ENCODE results near the gene ABHD16A. TPM values are rescaled to one million over a fixed set of nuclear protein-coding genes. Genes with fewer than 3 reads are reported as not detected.

Gene ABHD16A
- total and polyA plus RNA-seq, 2 of the 13 experiments (the other 11 are each of a cell fraction or from before 2014, with no cell fraction given): 43.5 to 45.4 TPM

- TF ChIP-seq ZNF775 (CRISPR knock-in tag; IDR thresholded peaks at IDR 0.05; ENCODE audit: borderline replicate concordance): no peak
- no peak for TF ChIP-seq ZNF83 (CRISPR knock-in tag; IDR thresholded peaks at IDR 0.05; ENCODE audit: borderline replicate concordance)
- no peak for TF ChIP-seq NRL (CRISPR knock-in tag; IDR thresholded peaks at IDR 0.05; ENCODE audit: borderline replicate concordance)
- TF ChIP-seq MIER2 (CRISPR knock-in tag; IDR thresholded peaks at IDR 0.05): no peak
- TF ChIP-seq MZF1 (CRISPR knock-in tag; IDR thresholded peaks at IDR 0.05; ENCODE audit: borderline replicate concordance): no peak
- TF ChIP-seq RCOR2 (CRISPR knock-in tag; IDR thresholded peaks at IDR 0.05): no peak
- TF ChIP-seq ZNF232 (CRISPR knock-in tag; IDR thresholded peaks at IDR 0.05; ENCODE audit: borderline replicate concordance): no peak
- TF ChIP-seq ZSCAN25 (CRISPR knock-in tag; IDR thresholded peaks at IDR 0.05): no peak
- TF ChIP-seq ZNF367 (CRISPR knock-in tag; IDR thresholded peaks at IDR 0.05; ENCODE audit: borderline replicate concordance): no peak
- TF ChIP-seq, protein P1, sequence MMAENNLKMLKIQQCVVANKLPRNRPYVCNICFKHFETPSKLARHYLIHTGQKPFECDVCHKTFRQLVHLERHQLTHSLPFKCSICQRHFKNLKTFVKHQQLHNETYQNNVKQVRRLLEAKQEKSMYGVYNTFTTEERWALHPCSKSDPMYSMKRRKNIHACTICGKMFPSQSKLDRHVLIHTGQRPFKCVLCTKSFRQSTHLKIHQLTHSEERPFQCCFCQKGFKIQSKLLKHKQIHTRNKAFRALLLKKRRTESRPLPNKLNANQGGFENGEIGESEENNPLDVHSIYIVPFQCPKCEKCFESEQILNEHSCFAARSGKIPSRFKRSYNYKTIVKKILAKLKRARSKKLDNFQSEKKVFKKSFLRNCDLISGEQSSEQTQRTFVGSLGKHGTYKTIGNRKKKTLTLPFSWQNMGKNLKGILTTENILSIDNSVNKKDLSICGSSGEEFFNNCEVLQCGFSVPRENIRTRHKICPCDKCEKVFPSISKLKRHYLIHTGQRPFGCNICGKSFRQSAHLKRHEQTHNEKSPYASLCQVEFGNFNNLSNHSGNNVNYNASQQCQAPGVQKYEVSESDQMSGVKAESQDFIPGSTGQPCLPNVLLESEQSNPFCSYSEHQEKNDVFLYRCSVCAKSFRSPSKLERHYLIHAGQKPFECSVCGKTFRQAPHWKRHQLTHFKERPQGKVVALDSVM (CRISPR knock-in tag; IDR thresholded peaks at IDR 0.05): no peak
- TF ChIP-seq NFAT5 (CRISPR knock-in tag; IDR thresholded peaks at IDR 0.05): 0 out of 2 replicates have a peak, but pooled peaks have one; percentile 27
- TF ChIP-seq RBFOX2 (IDR thresholded peaks at IDR 0.05; ENCODE audit: low read depth, low read length): peak; percentile 46; the same call in 1 of the 2 replicates
- no peak for TF ChIP-seq ZNF790 (CRISPR knock-in tag; IDR thresholded peaks at IDR 0.05; ENCODE audit: borderline replicate concordance)
- 0 out of 2 replicates have a peak, but pooled peaks have one; percentile 32 for TF ChIP-seq GFI1 (CRISPR knock-in tag; IDR thresholded peaks at IDR 0.05; ENCODE audit: borderline replicate concordance)
- TF ChIP-seq ZNF562 (CRISPR knock-in tag; IDR thresholded peaks at IDR 0.05; ENCODE audit: borderline replicate concordance): no peak
- TF ChIP-seq ZSCAN29 (CRISPR knock-in tag; conservative IDR thresholded peaks at IDR 0.05): no peak
- 0 out of 2 replicates have a peak, but pooled peaks have one; percentile 45 for TF ChIP-seq MEIS2 (CRISPR knock-in tag; IDR thresholded peaks at IDR 0.05)
- no peak for TF ChIP-seq ZNF431 (CRISPR knock-in tag; IDR thresholded peaks at IDR 0.05; ENCODE audit: borderline replicate concordance, low read depth)
- TF ChIP-seq ZNF652 (CRISPR knock-in tag; IDR thresholded peaks at IDR 0.05; ENCODE audit: borderline replicate concordance, low read depth): no peak
- no peak for TF ChIP-seq EZH2 (conservative IDR thresholded peaks at IDR 0.05; ENCODE audit: low read depth, low read length)
- TF ChIP-seq EED (CRISPR knock-in tag; IDR thresholded peaks at IDR 0.05): no peak
These were observed 31.8 kb upstream of the ABHD16A start (continued) for GRCh38 chr6:31734821-31735406.
